Non-pigmented ciliary epithelial cell (primary cell): ENCODE results near the gene CCDC187.
"Not testable (repeated sequence)": the region's sequence is repeated elsewhere in the genome, so short reads cannot be mapped to it uniquely, and the experiment has no call there.

ENCODE experiments used
- DNase-seq: peaks from one replicate; pipeline ENCODE4 v3.0.0-alpha.2; 2010; ENCODE audit warnings: low read depth

CCDC187 gene

GRCh38 chr9:136239135-136239982 is 64.5 kb downstream of the CCDC187 start:
- no peak for DNase-seq

GRCh38 chr9:136238342-136238732 is 65.6 kb downstream of the CCDC187 start:
- DNase-seq = no peak

DNA sequence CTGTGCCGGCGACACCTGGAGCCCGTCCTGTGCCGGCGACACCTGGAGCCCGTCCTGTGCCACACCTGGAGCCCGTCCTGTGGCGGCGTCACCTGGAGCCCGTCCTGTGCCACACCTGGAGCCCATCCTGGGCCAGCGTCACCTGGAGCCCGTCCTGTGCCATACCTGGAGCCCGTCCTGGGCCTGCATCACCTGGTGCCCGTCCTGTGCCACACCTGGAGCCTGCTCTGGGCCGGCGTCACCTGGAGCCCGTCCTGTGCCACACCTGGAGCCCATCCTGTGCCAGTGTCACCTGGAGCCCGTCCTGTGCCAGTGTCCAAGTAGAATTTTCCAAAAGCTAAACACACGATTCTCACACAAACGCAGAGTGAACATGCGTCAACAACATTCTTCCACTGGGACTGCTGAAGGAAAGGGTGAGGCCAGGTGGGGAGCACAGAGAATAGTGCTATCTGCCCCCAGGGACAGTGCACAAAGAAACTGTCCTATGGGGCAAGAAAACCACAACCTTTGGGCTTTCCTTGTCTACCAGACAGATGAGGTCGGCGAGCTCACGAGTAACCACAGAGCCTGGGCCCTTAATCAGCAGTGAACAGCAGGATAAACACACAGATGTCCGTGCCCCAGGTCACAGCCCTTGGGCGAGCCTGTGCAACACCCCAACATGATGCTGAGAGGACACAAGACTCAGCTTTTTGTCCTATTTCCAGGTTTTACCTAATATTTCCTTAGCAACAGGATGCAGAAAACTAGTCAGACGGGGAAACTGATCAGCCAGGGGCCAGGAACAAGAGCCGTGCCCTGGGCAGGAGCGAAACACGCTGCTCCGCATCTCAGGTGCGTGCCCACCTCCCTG is 66.2 kb downstream of the CCDC187 start:
- no peak for DNase-seq

DNA sequence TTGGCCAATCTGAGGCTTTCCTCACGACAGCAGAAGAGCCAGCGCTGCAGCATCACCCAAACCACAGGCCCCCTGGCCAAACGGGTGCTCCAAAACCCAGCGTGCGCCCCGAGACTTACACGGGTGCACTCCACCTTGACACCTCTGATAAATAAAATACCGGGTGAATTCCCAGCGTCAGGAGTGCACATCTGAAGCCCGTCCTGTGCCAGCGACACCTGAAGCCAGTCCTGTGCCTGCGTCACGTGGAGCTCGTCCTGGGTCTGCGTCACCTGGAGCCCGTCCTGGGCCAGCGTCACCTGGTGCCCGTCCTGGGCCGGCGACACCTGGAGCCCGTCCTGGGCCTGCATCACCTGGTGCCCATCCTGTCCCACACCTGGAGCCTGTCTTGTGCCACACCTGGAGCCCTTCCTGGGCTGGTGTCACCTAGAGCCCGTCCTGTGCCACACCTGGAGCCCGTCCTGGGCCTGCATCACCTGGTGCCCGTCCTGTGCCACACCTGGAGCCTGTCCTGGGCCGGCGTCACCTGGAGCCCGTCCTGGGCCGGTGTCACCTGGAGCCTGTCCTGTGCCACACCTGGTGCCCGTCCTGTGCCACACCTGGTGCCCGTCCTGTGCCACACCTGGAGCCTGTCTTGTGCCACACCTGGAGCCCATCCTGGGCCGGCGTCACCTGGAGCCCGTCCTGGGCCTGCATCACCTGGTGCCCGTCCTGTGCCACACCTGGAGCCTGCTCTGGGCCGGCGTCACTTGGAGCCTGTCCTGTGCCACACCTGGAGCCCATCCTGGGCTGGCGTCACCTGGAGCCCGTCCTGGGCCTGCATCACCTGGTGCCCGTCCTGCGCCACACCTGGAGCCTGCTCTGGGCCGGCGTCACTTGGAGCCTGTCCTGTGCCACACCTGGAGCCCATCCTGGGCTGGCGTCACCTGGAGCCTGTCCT is 67.2 kb downstream of the CCDC187 start:
- not testable (repeated sequence) for DNase-seq

DNA sequence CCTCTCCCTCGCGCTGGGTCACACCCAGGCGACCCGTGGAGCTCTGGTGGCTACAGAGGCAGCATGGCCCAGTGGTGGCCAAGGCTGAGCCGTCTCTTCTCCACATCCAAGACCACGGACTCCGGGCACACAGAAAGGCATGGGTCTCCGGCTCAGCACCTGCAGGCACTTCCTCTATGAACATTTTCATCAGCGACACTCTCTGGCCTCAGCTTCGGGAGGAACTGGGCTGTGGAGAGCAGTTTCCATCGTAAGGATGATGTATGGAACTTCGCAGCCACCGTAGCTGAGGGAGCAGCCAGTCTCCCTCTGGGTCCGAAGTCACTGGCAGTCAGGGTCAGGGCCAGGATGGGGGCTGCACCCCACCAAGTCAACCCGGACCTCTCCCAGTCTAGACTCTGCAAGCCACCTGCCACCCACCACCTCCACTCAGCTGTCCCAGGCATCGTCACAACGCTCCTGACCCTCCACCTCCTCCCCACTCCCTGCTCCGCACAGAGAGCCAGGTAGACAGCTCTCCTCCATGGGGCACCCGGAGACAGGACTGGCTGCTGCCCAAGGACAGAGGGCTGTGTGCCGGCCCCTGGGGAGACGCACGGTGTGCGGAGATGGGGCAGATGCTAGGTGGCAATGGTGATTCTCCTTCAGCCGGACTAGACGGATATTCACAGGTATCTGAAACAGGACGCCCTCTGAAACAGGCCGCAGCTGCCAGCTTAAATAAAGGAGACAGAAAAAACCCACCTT is 68.0 kb downstream of the CCDC187 start:
- no peak for DNase-seq

- DNase-seq = no peak
Measured at GRCh38 chr9:136235171-136235570, 68.7 kb downstream of the CCDC187 start.

- DNase-seq = no peak
Measured at GRCh38 chr9:136234597-136234996, 69.3 kb downstream of the CCDC187 start.

DNA sequence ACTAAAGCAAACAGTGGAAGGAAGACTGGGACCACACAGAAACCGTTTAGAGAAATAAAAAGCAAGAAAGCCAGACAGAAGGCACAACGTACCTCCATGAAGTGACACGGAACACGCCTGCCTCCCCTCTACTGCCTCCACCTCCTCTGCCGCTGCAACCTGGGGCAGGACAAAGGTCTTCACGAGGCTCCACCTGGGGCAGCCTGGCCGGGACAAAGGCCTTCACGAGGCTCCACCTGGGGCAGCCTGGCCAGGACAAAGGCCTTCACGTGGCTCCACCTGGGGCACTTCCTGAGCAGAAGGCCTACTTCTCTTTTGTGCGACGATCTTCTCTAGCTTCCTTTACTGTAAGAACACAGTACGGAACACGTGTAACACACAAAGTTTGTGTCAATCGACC is 70.0 kb downstream of the CCDC187 start:
- DNase-seq = no peak

DNA sequence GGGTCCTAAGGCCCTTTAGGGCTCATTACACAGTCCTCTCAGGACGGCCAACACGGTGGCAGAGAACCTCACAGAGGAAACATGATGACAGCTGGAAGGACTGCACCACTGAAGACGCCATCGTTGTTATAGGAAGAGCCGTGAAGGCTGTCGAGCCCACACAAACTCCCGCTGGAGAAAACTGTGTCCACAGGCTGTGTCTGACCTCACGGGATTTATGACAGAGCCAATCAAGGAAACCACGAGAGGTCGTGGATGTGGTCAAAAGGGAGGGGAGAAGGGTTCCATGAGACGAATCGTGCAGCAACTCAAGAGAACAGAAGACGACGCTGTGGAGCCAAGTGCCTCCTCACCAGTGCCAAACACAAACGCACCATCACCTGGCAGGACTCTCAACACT is 70.5 kb downstream of the CCDC187 start:
- DNase-seq = no peak

GRCh38 chr9:136232969-136233368 is 70.9 kb downstream of the CCDC187 start:
- DNase-seq = no peak

DNA sequence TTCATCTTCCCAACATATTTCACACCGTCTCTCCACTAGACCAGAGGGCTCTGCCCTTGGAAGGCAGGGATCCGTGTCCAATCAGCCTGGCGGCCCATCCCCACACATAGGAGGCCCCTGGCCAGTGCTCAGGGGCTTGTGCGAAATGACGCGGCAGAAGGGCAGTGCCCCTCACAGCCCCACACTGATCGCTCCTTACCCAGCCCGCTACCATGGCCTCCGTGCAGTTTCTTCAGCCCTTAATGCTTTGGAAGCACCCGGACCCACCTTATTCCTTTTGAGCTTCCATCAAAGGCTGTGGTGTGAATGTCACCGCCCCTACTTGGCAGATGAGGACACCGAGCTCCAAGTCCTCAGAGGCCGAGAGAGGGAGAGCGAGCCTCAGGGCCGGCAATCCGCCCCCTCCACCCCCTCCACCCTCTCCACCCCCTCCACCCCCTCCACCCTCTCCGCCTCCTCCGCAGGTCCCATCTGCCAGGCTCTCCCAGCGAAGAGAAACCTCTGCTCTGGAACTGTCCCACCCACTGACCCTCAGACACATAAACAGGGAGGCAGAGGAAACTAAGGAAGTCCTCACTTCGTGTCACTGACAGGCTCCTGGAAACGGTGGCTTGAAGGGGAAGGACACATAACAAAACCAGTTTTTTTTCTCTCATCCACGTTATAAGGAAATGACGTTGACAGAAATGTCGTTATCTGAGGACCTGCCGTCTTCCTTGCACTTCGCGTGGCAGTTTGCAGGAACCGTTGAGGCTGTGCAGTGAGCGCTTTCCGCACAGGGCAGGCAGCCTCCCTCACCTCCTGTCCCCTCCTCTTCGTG is 72.2 kb downstream of the CCDC187 start:
- DNase-seq = no peak

- DNase-seq = no peak
Measured at GRCh38 chr9:136230773-136231172, 73.1 kb downstream of the CCDC187 start.

DNA sequence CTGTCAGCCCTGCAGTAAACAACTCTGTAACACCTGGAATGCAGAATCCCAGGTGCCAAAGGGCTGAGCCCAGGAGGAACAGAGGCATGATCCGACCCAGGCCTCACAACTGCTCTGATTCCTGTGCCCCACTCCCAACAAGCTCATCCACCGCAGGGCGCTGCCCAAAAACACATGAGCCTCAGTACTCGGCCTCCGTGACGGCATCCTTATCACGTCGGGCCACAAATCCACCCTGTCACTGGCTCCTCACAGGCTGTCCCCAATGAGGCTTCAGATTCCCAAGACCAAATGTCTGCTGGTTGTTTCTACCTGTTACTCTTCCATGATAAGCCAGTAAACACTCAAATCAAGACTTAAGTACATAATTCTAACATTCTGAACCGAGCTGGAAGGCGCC is 73.5 kb downstream of the CCDC187 start:
- DNase-seq = no peak

GRCh38 chr9:136229096-136230065 is 74.5 kb downstream of the CCDC187 start:
- no peak for DNase-seq

GRCh38 chr9:136228107-136228875 is 75.6 kb downstream of the CCDC187 start:
- DNase-seq = peak; percentile 38

DNA sequence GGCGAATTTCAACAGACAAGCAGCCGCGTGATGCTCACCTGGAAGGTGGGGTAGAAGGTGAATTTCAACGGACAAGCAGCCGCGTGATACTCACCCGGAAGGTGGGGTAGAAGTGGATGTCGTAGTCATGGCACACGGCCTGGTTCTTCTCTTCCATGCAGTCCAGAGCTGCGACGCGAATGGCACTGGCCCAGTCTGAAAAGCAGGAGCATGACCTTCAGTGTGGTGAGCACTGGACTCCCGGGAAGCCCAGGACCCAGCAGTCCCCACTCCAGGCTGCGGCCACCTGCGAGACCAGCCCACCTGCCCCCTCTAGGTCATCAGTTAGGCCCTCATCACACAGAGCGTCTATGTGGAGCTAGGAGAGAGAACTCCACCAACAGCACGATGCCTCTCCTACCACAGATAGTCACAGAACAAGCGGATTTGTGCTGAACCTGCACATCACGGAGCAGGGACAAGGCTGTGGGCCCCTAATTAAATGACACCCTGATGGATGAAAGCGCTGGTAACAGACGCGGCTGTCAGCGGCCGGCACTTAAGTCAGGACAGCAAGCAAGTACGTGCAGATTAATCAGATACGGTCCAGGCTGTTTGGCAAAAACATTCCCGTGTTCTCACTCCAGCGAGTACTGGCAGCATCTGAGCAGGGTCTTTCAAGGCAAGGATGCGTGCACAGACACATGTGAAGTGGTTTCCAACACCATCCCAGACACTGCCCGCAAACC is 77.0 kb downstream of the CCDC187 start:
- no peak for DNase-seq

- DNase-seq = no peak
Measured at GRCh38 chr9:136225748-136226679, 77.9 kb downstream of the CCDC187 start.
